KMS-11 (cell line): ENCODE measurements around the gene ZNF511.

Experiments used
- H2AFZ ChIP-seq: fragments of 200-600 bp; sonication (generic); 2 replicates; pipeline ENCODE4 v1.6.1; 2016; ENCODE audit warnings: antibody characterized with exemption, mixed run types, low read depth
- H3K27ac ChIP-seq: fragments of 200-600 bp; sonication (generic); 2 replicates; pipeline ENCODE4 v1.6.1; 2016; ENCODE audit warnings: mild to moderate bottlenecking, mixed run types
- H3K27me3 ChIP-seq: fragments of 200-600 bp; sonication (generic); 2 replicates; pipeline ENCODE4 v1.6.1; 2017; ENCODE audit warnings: mild to moderate bottlenecking, low read depth, mixed run types, moderate library complexity; ENCODE audit not compliant: insufficient read depth
- H3K36me3 ChIP-seq: fragments of 200-600 bp; sonication (generic); 2 replicates; pipeline ENCODE4 v1.6.1; 2017; ENCODE audit warnings: mild to moderate bottlenecking, mixed run types; ENCODE audit not compliant: insufficient read depth
- H3K4me1 ChIP-seq: fragments of 200-600 bp; sonication (generic); 2 replicates; pipeline ENCODE4 v1.6.1; 2016; ENCODE audit warnings: mild to moderate bottlenecking, low read depth, mixed run types; ENCODE audit not compliant: poor library complexity, severe bottlenecking
- H3K4me2 ChIP-seq: fragments of 200-600 bp; sonication (generic); 2 replicates; pipeline ENCODE4 v1.7.0; 2016; ENCODE audit warnings: mild to moderate bottlenecking, mixed run types
- H3K4me3 ChIP-seq: fragments of 200-600 bp; sonication (generic); IDR thresholded peaks from 2 replicates; pipeline ENCODE4 v1.6.1; 2017; ENCODE audit warnings: low read depth, low read length, mixed read lengths; ENCODE audit not compliant: insufficient read depth
- H3K79me2 ChIP-seq: fragments of 200-600 bp; sonication (generic); 2 replicates; pipeline ENCODE4 v1.6.1; 2016; ENCODE audit warnings: low read depth, mixed run types; ENCODE audit not compliant: insufficient read depth
- H3K9ac ChIP-seq: fragments of 200-600 bp; sonication (generic); 2 replicates; pipeline ENCODE4 v1.6.1; 2016; ENCODE audit warnings: mild to moderate bottlenecking, mixed run types
- H4K20me1 ChIP-seq: fragments of 200-600 bp; sonication (generic); 2 replicates; pipeline ENCODE4 v1.6.1; 2016; ENCODE audit warnings: mild to moderate bottlenecking, mixed run types; ENCODE audit not compliant: insufficient read depth
- TF ChIP-seq, protein P1 (sequence below): fragments of 200-600 bp; sonication (generic); conservative IDR thresholded peaks from 2 replicates; pipeline ENCODE4 v1.6.1; 2017; ENCODE audit warnings: low read depth, mild to moderate bottlenecking, antibody characterized with exemption, low read length, moderate library complexity, mixed read lengths

ZNF511 gene

DNA sequence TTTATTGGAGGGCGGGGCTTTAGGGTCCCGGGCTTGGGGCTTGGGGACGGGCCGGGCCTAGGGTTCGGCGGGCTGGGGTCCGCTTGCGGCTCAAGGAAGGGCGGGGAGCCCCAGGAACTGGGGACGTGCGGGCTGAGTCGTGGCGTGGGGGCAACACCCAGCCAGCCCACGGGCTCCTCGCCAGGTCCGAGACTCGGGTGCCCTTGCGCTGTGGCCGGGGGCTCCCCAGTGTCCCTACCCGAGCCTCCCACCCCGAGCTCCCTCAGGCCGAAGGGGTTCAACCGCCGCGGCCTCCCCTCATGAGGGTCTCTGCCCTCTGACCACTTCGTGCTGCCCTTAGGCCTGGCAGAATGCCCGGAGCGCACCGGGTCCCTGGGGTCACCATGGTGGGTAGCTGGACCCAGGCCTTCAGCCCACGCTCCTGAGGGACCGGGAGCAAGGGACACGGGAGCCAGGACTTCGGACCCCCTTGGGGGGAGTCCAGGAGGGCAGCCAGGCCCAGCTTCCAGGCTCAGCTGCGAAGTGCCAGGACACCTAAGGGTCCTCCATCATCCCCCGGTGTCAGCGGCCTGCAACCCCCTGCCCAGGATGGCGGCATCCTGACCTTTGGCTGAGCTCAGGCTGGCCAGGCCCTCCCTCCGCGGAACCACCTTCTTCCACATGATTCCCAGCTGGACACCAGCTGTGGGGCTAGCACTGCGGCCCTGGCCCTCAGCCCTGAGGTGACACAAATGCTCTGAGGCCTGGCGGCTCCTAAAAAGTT, 49.6 kb downstream of the ZNF511 start:
- Histone ChIP-seq H3K79me2 (no peaks in the 10 kb centered on the region), H2AFZ (no peak overlapping the region), H4K20me1 (no peaks in the 10 kb centered on the region), H3K27ac (no peak overlapping the region), H3K4me1 (no peaks in the 10 kb centered on the region), H3K36me3 (no peaks in the 10 kb centered on the region), H3K9ac (no peak overlapping the region), H3K4me3 (no peak overlapping the region), H3K27me3 (no peaks in the 10 kb centered on the region), H3K4me2 (no peak overlapping the region)
- TF ChIP-seq, protein P1, sequence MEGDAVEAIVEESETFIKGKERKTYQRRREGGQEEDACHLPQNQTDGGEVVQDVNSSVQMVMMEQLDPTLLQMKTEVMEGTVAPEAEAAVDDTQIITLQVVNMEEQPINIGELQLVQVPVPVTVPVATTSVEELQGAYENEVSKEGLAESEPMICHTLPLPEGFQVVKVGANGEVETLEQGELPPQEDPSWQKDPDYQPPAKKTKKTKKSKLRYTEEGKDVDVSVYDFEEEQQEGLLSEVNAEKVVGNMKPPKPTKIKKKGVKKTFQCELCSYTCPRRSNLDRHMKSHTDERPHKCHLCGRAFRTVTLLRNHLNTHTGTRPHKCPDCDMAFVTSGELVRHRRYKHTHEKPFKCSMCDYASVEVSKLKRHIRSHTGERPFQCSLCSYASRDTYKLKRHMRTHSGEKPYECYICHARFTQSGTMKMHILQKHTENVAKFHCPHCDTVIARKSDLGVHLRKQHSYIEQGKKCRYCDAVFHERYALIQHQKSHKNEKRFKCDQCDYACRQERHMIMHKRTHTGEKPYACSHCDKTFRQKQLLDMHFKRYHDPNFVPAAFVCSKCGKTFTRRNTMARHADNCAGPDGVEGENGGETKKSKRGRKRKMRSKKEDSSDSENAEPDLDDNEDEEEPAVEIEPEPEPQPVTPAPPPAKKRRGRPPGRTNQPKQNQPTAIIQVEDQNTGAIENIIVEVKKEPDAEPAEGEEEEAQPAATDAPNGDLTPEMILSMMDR: no peak

GRCh38 chr10:133358925-133359310, 50.2 kb downstream of the ZNF511 start:
- Histone ChIP-seq H4K20me1 (no peaks in the 10 kb centered on the region), H3K79me2 (no peaks in the 10 kb centered on the region), H3K4me1 (no peaks in the 10 kb centered on the region), H3K4me2 (no peak overlapping the region), H3K27me3 (no peaks in the 10 kb centered on the region), H3K4me3 (no peak overlapping the region), H3K36me3 (no peaks in the 10 kb centered on the region), H3K27ac (no peak overlapping the region), H3K9ac (no peak overlapping the region), H2AFZ (no peak overlapping the region)
- TF ChIP-seq, protein P1: no peak

DNA sequence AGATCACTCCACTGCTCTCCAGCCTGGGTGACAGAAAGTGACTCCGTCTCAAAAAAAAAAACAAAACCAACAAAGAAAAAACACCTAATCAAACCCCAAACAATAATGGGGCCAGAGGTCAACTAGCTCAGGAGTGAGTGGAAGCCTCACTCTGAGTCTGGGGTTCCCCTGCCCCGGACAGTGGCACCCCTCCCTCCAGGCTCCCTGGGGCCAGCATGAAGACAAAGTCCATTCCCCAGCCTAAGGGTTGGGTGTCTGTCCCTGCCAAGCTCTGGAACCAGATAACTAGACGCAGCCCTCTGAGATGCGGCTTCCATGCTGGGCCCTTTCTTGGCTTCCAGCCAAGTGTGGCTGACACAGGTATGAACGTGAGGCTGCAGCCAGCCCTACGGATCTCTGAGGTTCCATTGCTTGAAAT, 50.8 kb downstream of the ZNF511 start:
- no peak overlapping the region for H3K4me2 ChIP-seq
- no peak overlapping the region for H3K27ac ChIP-seq
- H3K4me1 ChIP-seq: no peaks in the 10 kb centered on the region
- no peak overlapping the region for H3K4me3 ChIP-seq
- H3K79me2 ChIP-seq: no peaks in the 10 kb centered on the region
- no peak overlapping the region for H2AFZ ChIP-seq
- no peaks in the 10 kb centered on the region for H3K36me3 ChIP-seq
- H4K20me1 ChIP-seq: no peaks in the 10 kb centered on the region
- TF ChIP-seq, protein P1: no peak
- H3K27me3 ChIP-seq: no peaks in the 10 kb centered on the region
- no peak overlapping the region for H3K9ac ChIP-seq

DNA sequence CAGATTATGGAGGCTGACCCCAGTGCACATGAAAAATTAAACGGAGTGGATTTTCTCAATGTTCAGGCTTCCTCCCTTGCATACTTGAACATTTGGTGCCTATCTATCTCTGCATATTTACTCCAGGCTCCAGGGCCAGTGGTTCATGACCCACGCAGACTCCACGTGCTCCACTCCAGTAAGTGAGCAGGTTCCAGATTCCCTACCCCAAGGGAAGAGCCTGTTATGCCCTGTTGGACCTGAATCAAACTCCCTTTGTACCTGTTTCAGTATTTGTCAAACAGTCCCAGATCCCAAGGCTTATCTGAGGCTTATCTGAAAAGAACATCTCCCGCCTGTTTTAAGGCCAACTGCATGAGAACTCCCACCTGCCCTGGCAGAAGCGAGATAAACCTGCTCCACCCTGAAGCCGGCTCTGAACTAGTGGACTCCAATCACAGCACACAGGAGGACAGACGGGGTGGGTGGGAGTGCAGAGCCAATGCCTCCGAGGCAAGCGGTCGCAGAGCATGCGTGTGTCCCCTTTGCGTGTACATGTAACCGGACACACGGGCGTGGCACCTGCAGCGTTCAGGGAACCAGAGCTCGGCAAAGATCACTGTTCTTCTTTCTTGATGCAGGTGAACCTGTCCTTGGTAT, 51.4 kb downstream of the ZNF511 start:
- Histone ChIP-seq H3K4me2 (no peak overlapping the region), H3K27me3 (no peaks in the 10 kb centered on the region), H3K9ac (no peak overlapping the region), H3K36me3 (no peaks in the 10 kb centered on the region), H3K79me2 (no peaks in the 10 kb centered on the region), H3K4me1 (no peaks in the 10 kb centered on the region), H4K20me1 (no peaks in the 10 kb centered on the region), H3K4me3 (no peak overlapping the region), H3K27ac (no peak overlapping the region), H2AFZ (no peak overlapping the region)
- TF ChIP-seq, protein P1: no peak
